DMS153 (cell line): ENCODE results near the gene YEATS2.

Experiments
- DNase-seq: peaks from one replicate; lab custom pipeline; 2025; lab: John Stamatoyannopoulos, UW

YEATS2 gene

DNA sequence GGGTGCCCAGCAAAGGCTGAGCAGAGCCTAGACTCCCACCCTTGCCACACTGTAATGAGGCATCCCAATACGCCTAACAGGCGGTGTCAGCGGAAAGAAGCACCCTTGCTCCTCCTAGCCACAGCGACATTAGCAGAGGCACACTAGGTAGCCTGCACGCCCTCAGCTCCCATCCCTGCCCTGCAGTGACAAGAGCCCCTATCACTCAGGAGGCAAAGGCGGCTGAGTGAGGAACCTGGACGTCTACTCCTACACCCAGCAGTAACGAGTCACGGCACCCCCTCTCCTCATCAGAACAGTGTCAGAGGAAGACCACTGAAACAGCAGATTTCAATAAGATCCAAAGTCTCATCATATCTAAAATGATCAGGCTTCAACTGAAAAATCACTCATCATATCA, 139.8 kb downstream of the YEATS2 start:
- no peak for DNase-seq

DNA sequence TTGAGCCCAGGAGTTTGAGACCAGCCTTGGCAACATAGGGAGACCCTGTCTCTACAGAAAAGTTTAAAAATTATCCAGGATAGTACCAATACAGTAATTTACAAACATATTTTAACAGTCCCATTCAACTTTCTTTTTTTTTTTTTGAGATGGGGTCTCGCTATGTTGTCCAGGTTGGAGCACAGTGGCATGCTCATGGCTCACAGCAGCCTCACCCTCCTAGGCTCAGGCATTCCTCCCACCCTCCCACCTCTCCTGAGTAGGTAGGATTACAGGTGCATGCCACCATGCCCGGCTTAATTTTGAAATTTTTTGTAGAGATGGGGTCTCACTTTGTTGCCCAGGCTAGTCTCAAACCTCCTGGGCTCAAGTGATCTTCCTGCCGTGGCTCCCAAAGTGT, 140.3 kb downstream of the YEATS2 start:
- no peak for DNase-seq

DNA sequence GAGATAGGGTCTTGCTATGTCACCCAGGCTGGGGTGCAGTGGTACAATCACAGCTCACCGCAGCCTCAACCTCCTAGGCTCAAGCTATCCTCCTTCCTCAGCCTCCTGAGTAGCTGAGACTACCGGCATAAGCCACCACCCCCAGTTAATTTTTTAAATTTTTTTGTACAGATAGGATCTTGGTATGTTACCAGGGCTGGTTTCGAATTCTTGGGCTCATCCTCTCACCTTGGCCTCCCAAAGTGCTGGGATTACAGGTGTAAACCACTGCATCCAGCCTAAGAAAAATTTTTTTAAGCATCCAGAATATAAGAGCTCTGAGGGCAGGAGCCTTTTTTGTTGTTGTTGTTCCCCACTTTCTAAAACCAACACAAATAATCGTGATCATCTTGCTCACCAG, 142.2 kb downstream of the YEATS2 start:
- DNase-seq = no peak

DNA sequence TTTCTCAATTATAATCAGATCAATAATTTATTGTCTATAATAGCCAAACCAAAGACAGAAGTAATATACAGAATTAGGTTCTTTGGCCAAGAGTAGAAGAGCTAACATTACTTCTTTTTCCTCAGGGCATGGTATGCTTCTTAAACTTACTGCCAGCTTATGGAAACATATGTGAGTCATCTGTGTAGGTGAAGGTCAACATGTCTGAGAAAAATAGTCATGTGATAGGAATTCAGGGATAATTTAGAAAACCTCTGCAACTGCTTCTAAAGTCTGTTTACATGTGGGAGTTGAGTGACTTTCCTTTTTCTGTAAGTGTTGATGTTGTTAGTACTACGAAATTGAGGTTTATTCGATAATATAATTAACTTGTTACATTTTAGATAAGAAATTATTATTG, 147.0 kb downstream of the YEATS2 start:
- DNase-seq = no peak

GRCh38 chr3:183845090-183845489, 147.5 kb downstream of the YEATS2 start:
- DNase-seq = no peak

GRCh38 chr3:183845608-183846288, 148.2 kb downstream of the YEATS2 start:
- DNase-seq = no peak

DNA sequence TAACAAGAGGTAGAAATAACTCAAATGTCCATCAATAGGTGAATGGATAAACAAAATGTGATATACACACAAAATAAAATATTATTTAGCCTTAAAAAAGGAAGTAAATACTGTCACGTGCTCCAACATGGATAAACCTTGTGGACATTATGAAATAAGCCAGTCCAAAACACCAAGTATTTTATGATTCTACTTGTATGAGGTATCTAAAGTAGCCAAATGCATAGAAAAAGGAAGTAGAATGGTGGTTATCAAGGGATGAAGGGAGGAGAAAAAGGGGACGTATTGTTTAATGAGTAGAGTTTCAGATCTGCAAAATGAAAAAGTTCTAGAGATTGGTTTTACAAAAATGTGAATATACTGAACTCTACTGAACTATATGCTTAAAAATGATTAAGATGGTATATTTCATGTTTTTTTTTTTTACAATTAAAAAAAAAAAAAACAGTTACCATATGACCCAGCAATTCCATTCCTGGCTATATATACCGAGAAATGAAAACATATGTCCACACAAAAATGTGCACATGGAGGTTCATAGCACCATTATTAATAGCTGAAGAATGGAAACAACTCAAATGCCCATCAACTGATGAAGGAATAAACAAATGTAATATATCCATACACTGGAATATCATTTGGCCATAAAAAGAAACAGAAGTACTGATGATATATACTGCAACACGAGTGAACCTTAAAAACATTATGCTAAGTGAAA, 156.9 kb downstream of the YEATS2 start:
- DNase-seq = no peak

DNA sequence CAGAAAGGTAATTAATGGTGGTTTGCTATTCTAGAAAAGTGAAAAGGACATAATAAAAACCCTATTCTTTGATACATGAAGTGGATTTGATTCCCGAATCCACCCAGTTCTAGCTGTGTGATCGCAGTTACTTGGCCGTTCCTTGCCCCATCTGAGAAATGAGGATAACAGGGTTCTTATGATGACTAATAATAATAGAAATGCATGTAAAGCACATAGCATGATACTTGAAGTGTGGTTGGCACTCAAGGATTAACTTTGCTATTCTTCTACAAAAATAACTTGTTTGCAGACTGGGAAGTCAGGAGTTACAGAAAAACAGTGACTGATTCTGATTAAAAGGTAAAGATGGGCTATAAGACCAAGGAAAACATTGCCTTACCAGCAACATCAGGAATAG, 160.3 kb downstream of the YEATS2 start:
- DNase-seq = no peak
